HG03280 (cell line): ENCODE measurements around the gene ATP6V0A4.

Experiments used
- ATAC-seq: cut with Tn5 transposase; IDR thresholded peaks from one replicate; pipeline ENCODE4 v1.9.1; 2021; ENCODE audit warnings: mild to moderate bottlenecking, moderate library complexity; ENCODE audit not compliant: unreplicated experiment

ATP6V0A4 gene

DNA sequence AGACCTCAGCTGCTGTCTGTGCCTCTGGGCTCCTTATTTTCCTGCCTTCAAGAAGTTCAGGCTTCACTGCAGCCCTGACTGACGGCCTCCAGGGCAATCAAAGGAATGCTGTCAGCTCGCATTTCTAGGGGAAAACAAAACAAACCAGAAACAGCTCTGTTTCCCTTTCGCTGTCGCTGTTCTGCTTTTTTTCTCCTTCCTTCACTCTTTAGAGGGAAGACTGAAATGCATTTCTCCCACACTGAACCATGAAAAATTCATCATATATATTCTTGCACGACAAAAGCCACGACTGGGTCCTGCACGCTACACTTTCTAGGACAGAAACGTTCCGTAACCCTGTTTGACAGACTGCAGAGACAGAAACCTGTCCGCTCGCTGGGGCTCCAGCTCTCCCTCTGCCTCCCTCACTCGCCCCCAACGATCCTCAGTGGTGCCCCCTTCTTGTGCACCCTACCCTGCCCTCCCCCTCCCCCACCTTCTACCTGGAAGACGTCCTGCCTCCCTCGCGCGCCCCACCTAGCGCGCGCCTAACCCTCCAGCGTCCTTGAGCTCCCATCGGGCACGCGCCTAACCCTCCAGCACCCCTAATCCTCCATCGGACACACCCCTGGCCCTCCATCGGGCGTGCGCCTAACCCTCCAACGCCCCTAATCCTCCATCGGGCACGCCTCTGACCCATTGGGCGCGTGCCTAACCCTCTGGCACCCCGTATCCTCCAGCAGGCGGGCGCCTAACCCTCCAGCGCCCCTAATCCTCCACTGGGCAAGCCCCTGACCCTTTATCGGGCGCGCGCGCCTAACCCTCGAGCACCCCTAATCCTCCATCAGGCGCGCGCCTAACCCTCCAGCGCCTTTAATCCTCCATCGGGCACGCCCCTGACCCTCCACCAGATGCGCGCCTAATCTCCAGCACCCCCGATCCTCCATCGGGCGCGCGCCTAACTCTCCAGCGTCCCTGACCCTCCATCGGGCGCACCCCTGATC, 134.0 kb downstream of the ATP6V0A4 start:
- no peak for ATAC-seq

DNA sequence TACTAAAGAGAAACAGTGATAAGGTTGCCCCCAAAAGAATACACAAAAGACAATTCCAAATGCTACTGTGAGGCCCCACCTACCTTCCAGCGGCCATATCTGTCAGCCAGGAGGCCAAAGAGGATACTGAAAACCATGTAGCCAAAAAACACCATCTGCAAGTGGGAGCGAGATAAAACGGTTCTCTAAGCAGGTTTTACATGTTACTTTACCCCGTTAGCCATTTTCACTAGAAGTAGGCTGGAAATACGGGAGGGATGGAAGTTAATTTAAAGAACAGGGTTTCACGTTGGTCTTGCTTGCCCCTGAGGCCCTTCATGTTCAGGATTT, 135.0 kb downstream of the ATP6V0A4 start:
- no peak for ATAC-seq

DNA sequence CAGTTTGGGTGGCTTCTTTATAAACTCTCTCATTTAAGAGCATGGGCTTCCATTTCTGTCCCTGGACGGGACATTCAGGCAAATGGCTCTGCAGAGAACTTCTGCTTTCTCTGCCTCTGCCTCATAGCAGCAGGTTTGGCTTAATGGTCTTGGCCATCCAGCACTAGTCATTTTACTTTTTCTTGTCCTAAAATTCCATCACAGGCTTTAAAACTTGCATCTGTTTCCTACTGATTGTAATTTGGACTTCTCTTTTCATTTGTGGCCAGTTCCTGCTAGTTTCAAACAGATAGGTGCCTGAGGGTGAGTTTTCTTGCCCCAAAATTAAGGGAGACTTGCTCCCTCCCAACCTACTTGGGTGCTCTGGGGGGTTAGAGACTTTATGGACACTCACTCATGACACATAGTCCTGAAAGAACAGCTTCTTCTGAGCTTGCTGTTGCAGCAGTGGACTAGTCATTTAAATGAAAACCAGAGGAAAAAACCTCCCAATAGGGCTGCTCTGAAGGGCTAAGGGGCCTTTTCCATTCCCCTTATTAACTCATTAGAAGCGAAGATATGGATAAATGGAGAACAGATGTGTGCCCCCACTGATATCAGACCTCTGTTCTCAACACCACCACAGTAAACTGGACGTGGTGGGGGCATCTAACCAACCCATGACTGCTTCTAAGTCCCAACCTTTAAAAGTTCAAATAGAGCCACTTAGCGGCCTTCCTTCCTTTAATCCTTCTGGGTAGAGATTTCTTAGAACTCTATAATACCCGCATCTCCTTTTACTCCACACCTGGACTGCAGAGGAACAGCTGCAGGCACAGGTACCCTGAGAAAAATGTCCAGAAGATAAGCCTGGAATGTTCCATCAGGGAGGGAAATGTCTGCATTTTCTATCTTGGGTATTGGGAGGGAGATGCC, 135.7 kb downstream of the ATP6V0A4 start:
- ATAC-seq, result no peak

DNA sequence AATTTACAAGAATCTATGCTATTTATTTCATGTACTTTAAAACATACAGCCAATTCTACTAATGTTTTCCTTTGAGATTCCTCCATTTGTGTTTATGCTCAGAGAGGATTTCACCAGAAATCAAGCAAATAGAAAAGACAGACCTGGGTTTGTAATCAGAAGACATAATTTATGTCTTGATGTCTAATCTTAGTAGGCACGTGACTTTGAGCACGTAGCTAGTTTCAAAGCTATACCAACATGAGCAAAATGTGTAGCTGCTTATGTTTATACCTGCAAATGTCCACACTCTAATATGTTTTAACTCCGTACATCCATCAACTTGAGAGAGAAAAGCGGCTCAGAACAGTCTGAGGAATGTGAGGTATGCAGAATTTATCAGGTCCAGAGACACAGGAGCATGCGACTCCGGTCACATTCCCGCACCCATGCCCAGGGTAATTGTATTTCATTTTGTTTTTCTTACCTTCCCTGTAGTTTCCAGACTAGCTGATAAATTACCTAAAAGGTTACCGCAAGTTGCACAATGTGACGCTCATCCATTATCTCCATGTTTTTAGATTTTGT, 136.8 kb downstream of the ATP6V0A4 start:
- ATAC-seq, result no peak

DNA sequence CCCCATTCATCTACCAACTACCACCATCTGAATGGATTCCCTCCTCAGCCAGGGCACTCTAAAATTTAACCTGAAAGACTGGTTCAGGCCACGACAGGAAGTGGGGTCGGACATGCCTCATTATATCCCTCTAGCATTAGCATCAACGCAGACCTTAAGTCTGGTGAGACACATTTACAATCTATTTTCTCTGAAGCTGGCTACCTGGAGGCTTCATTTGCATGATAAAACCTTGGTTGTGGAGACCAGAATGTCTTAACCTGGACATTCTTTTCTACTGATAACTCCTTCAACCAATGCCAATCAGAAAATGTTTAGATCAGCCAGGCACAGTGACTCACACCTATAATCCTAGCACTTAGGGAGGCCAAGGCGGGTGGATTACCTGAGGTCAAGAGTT, 139.1 kb downstream of the ATP6V0A4 start:
- no peak for ATAC-seq

DNA sequence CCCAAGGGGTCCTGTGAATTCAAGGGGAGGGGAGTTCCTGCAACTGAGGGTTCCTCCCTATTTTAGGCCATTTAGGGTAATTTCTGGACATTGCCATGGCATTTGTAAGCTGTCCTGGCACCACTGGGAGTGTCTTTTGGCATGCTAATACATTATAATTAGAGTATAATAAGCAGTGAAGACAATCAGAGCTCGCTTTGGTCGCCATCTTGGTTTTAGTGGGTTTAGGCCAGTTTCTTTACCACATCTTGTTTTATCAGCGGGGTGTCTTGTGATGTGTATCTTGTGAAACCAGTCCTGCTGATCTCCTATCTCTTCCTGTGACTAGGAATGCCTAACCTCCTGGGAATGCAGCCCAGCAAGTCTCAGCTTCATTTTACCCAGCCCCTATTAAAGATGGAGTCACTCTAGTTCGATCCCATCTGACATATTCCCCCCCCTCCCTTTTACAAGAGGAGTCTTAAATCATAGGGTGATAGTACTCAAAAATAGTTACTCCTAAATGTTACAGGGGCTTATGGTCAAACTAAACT, 140.1 kb downstream of the ATP6V0A4 start:
- no peak for ATAC-seq

DNA sequence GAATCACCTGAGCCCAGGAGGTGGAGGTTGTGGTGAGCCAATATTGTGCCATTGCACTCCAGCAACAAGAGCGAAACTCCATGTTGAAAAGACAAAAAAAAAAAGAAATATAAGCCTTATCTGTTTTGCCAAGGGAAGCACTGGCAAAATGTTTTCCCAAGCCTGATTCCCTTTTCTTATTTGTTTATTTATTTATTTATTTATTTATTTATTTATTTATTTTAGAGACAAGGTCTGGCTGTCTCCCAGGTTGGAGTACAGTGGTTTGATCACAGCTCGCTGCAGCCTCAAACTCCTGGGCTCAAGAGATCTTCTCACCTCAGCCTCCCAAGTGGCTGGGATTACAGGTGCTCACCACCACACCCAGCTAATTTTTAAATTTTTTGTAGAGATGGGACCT, 141.0 kb downstream of the ATP6V0A4 start:
- ATAC-seq, result no peak
